RWPE2 (cell line): ENCODE results near the gene HDDC3.
A peak's percentile ranks its signal among the peaks of the same experiment; 100 is the strongest.
"Not testable (repeated sequence)": the region's sequence is repeated elsewhere in the genome, so short reads cannot be mapped to it uniquely, and the experiment has no call there.

Source experiments
- ATAC-seq: fragments of 200-7000 bp; cut with Tn5 transposase; 3 replicates; pipeline ENCODE4 v1.9.1; 2021; ENCODE audit warnings: low read depth
- DNase-seq: peaks from one replicate; pipeline ENCODE4 v3.0.0-alpha.2; 2020; ENCODE audit warnings: low spot score
- H3K27ac ChIP-seq: fragments of 450-650 bp; 2 replicates; pipeline ENCODE4 v1.5.1; 2017; ENCODE audit warnings: mild to moderate bottlenecking; ENCODE audit not compliant: poor library complexity, severe bottlenecking
- H3K27me3 ChIP-seq: fragments of 250-450 bp; sonication (Bioruptor Pico); 2 replicates; pipeline ENCODE4 v1.5.1; 2021; ENCODE audit warnings: mild to moderate bottlenecking, moderate library complexity; ENCODE audit not compliant: insufficient read depth, poor library complexity, severe bottlenecking
- H3K36me3 ChIP-seq: fragments of 250-450 bp; sonication (Bioruptor Pico); 2 replicates; pipeline ENCODE4 v1.5.1; 2020; ENCODE audit warnings: low read depth, mild to moderate bottlenecking, moderate library complexity
- H3K4me1 ChIP-seq: fragments of 250-450 bp; sonication (Bioruptor Pico); 2 replicates; pipeline ENCODE4 v1.5.1; 2021; ENCODE audit warnings: mild to moderate bottlenecking, moderate library complexity; ENCODE audit not compliant: insufficient read depth, poor library complexity, severe bottlenecking
- H3K4me3 ChIP-seq: fragments of 250-450 bp; sonication (Bioruptor Pico); 2 replicates; pipeline ENCODE4 v1.5.1; 2021; ENCODE audit warnings: mild to moderate bottlenecking, moderate library complexity; ENCODE audit not compliant: severe bottlenecking
- H3K9me3 ChIP-seq: fragments of 250-450 bp; sonication (Bioruptor Pico); 2 replicates; pipeline ENCODE4 v1.5.1; 2021; ENCODE audit warnings: mild to moderate bottlenecking, moderate library complexity; ENCODE audit not compliant: severe bottlenecking
- CTCF ChIP-seq: fragments of 450-650 bp; IDR thresholded peaks from one replicate; pipeline ENCODE4 v1.5.1; 2017; ENCODE audit warnings: mild to moderate bottlenecking, moderate library complexity; ENCODE audit not compliant: poor library complexity, severe bottlenecking

Gene HDDC3

GRCh38 chr15:90931575-90931827 lies 848 bp downstream of the HDDC3 start:
- peaks cover 17% of the 10 kb centered on the region for H3K4me1 ChIP-seq
- no peak for TF ChIP-seq CTCF
- DNase-seq (no peak), ATAC-seq (no peak)
- no peaks in the 10 kb centered on the region for H3K9me3 ChIP-seq
- peak overlapping the region; percentile 81 for H3K4me3 ChIP-seq
- H3K27ac ChIP-seq: peak overlapping the region; percentile 62
- H3K27me3 ChIP-seq: no peaks in the 10 kb centered on the region
- H3K36me3 ChIP-seq: peaks cover 5% of the 10 kb centered on the region

- ATAC-seq (no peak), DNase-seq (no peak)
- H3K4me1 ChIP-seq: peaks cover 17% of the 10 kb centered on the region
- 0 out of 2 replicates have a peak, but pooled peaks cover under 1% of the 10 kb centered on the region for H3K36me3 ChIP-seq
- peak overlapping the region; percentile 62 for H3K27ac ChIP-seq
- H3K9me3 ChIP-seq: no peaks in the 10 kb centered on the region
- H3K27me3 ChIP-seq: no peaks in the 10 kb centered on the region
- TF ChIP-seq CTCF: no peak
- peak overlapping the region; percentile 81 for H3K4me3 ChIP-seq
These were observed 1.3 kb downstream of the HDDC3 start for GRCh38 chr15:90930861-90931574.

- no peaks in the 10 kb centered on the region for H3K9me3 ChIP-seq
- no peaks in the 10 kb centered on the region for H3K27me3 ChIP-seq
- no peaks in the 10 kb centered on the region for H3K36me3 ChIP-seq
- DNase-seq: no peak
- peak; percentile 11 for TF ChIP-seq CTCF
- H3K27ac ChIP-seq: peak overlapping the region; percentile 62
- peak overlapping the region; percentile 46 for H3K4me3 ChIP-seq
- no peak for ATAC-seq
- H3K4me1 ChIP-seq: peaks cover 17% of the 10 kb centered on the region
These were observed 2.9 kb downstream of the HDDC3 start for GRCh38 chr15:90929246-90930019.

- peaks cover 17% of the 10 kb centered on the region for H3K4me1 ChIP-seq
- not testable (repeated sequence) for H3K9me3 ChIP-seq, ATAC-seq, H3K27me3 ChIP-seq, H3K36me3 ChIP-seq, H3K4me3 ChIP-seq, DNase-seq, H3K27ac ChIP-seq
These were observed 4.2 kb downstream of the HDDC3 start for GRCh38 chr15:90928106-90928505.

GRCh38 chr15:90926766-90927165 lies 5.6 kb downstream of the HDDC3 start:
- H3K27me3 ChIP-seq, H3K36me3 ChIP-seq, DNase-seq, H3K27ac ChIP-seq, H3K9me3 ChIP-seq, ATAC-seq, H3K4me3 ChIP-seq: not testable (repeated sequence)
- peaks cover 17% of the 10 kb centered on the region for H3K4me1 ChIP-seq
